HepG2 (cell line): ENCODE data around the gene UQCC5. TPM values are rescaled to one million over a fixed set of nuclear protein-coding genes. Genes with fewer than 3 reads are reported as not detected.

Source experiments
- ATAC-seq: fragments of 200-7000 bp; cut with Tn5 transposase; 3 replicates; pipeline ENCODE4 v1.9.1; 2020; ENCODE audit warnings: mild to moderate bottlenecking, moderate library complexity
- BruUV-seq: library from RNA; stranded (reverse); fragments of 400-500 nt; replicated peaks from 2 replicates; lab custom pipeline; 2021; lab: Mats Ljungman, UMichigan
- CTCF ChIA-PET: fragments of 300-600 bp; formaldehyde crosslinking; extraction: SDS; loops from one replicate; lab custom pipeline; 2021; ENCODE audit warnings: low total read pairs, inconsistent platforms, low intra/inter-chr PET ratio; lab: Yijun Ruan, JAX
- POLR2A ChIA-PET: fragments of 350-600 bp; sonication (Branson Sonifier 250); formaldehyde crosslinking; loops from one replicate; lab custom pipeline; 2020; ENCODE audit warnings: antibody characterized with exemption, inconsistent platforms; lab: Yijun Ruan, JAX
- DNase-seq: peaks from one replicate; pipeline ENCODE4 v3.0.0-alpha.2; 2015; ENCODE audit warnings: low spot score
- FAIRE-seq: peaks from 3 replicates; lab custom pipeline; 2011; peaks lifted over from hg19 to GRCh38; lab: Jason Lieb, UNC
- H2AFZ ChIP-seq: one replicate; pipeline ENCODE4 v1.6.1; 2011; ENCODE audit warnings: low read length, inconsistent platforms
- H3K27ac ChIP-seq: fragments of 300-600 bp; 3 replicates; pipeline ENCODE4 v1.8.0; 2011; ENCODE audit warnings: mixed run types, mild to moderate bottlenecking, mixed read lengths, low read length, inconsistent platforms; ENCODE audit not compliant: insufficient read depth; ENCODE audit errors: extremely low read length
- H3K27me3 ChIP-seq, 2 experiments: fragments of 200-600 bp in 1 of 2; 2 replicates in 1 of 2; 3 replicates in 1 of 2; pipeline versions ENCODE4 v1.6.0 to v1.8.0; 2011; ENCODE audit warnings: low read length in 2 of 2, mild to moderate bottlenecking in 2 of 2, moderate library complexity in 2 of 2, inconsistent platforms in 1 of 2; ENCODE audit not compliant: insufficient read depth in 2 of 2, control insufficient read depth in 1 of 2
- H3K36me3 ChIP-seq, 2 experiments: fragments of 200-600 bp in 1 of 2; replicated peaks in 1 of 2; 2 replicates in 1 of 2; 3 replicates in 1 of 2; pipeline versions ENCODE4 v1.5.1 to v1.8.0; 2011; ENCODE audit warnings: low read length in 2 of 2, inconsistent platforms in 1 of 2; ENCODE audit not compliant: insufficient read depth in 2 of 2, control insufficient read depth in 1 of 2
- H3K4me1 ChIP-seq: 2 replicates; pipeline ENCODE4 v1.5.1; 2012; ENCODE audit warnings: low read length, inconsistent platforms; ENCODE audit not compliant: insufficient read depth
- H3K4me2 ChIP-seq: 2 replicates; pipeline ENCODE4 v1.6.0; 2011; ENCODE audit warnings: low read depth, low read length, inconsistent platforms
- H3K4me3 ChIP-seq, 3 experiments: fragments of 200-600 bp in 1 of 3; sonication (generic), shearing (Covaris generic) in 1 of 3; replicated peaks in 1 of 3; 2 replicates each; pipeline ENCODE4 v1.5.1; 2011 to 2016; ENCODE audit warnings: low read length in 3 of 3, inconsistent platforms in 2 of 3, low read depth in 2 of 3, mild to moderate bottlenecking in 2 of 3, control low read depth in 1 of 3, mixed read lengths in 1 of 3; ENCODE audit not compliant: insufficient read depth in 1 of 3
- H3K79me2 ChIP-seq: one replicate; pipeline ENCODE4 v1.6.1; 2011; ENCODE audit warnings: low read length, inconsistent platforms; ENCODE audit not compliant: insufficient read depth
- H3K9ac ChIP-seq: 2 replicates; pipeline ENCODE4 v1.6.0; 2011; ENCODE audit warnings: mild to moderate bottlenecking, low read depth, low read length, inconsistent platforms; ENCODE audit not compliant: insufficient read depth
- H3K9me3 ChIP-seq: 2 replicates; pipeline ENCODE4 v1.5.1; 2012; ENCODE audit warnings: mild to moderate bottlenecking, low read length
- H4K20me1 ChIP-seq: 2 replicates; pipeline ENCODE4 v1.6.0; 2011; ENCODE audit warnings: inconsistent platforms, mild to moderate bottlenecking, low read length, moderate library complexity; ENCODE audit not compliant: insufficient read depth
- FOSL2 ChIP-seq: sonication (generic); formaldehyde crosslinking; IDR thresholded peaks from 2 replicates; pipeline ENCODE4 v1.4.0; 2020; ENCODE audit warnings: missing genetic modification reagents
- HIVEP1 ChIP-seq: sonication (generic); formaldehyde crosslinking; IDR thresholded peaks from 2 replicates; pipeline ENCODE4 v1.4.0; 2020; ENCODE audit warnings: mild to moderate bottlenecking, missing genetic modification reagents
- KAT8 ChIP-seq: IDR thresholded peaks from 2 replicates; pipeline ENCODE4 v1.6.1; 2016; ENCODE audit warnings: missing genetic modification reagents, missing compliant biosample characterization
- KDM5B ChIP-seq: sonication (generic); formaldehyde crosslinking; IDR thresholded peaks from 2 replicates; pipeline ENCODE4 v1.4.0; 2020; ENCODE audit warnings: missing genetic modification reagents, mild to moderate bottlenecking, borderline replicate concordance
- PLSCR1 ChIP-seq: sonication (generic); formaldehyde crosslinking; IDR thresholded peaks from 2 replicates; pipeline ENCODE4 v1.5.0; 2020; ENCODE audit warnings: missing genetic modification reagents, mild to moderate bottlenecking, borderline replicate concordance
- SP2 ChIP-seq: sonication (generic); formaldehyde crosslinking; IDR thresholded peaks from 2 replicates; pipeline ENCODE4 v1.5.1; 2020; ENCODE audit warnings: mild to moderate bottlenecking, missing genetic modification reagents
- SPEN ChIP-seq: sonication (generic); formaldehyde crosslinking; IDR thresholded peaks from 2 replicates; pipeline ENCODE4 v1.5.1; 2020; ENCODE audit warnings: low read depth, mild to moderate bottlenecking, missing genetic modification reagents
- SRF ChIP-seq: IDR thresholded peaks from 2 replicates; pipeline ENCODE4 v1.6.1; 2011; ENCODE audit warnings: mild to moderate bottlenecking, low read depth, low read length, moderate library complexity
- SRSF1 ChIP-seq: fragments of 200-400 bp; formaldehyde crosslinking; optimal IDR thresholded peaks from 2 replicates; pipeline ENCODE3; 2017; ENCODE audit warnings: mild to moderate bottlenecking, low read depth, low read length, moderate library complexity
- ZC3H4 ChIP-seq: sonication (generic); formaldehyde crosslinking; IDR thresholded peaks from 2 replicates; pipeline ENCODE4 v1.4.0; 2020; ENCODE audit warnings: missing genetic modification reagents, borderline replicate concordance
- ZNF282 ChIP-seq: fragments of 450-650 bp; IDR thresholded peaks from 2 replicates; pipeline ENCODE4 v1.6.1; 2018; ENCODE audit not compliant: partially characterized antibody
- ZNF749 ChIP-seq: sonication (generic); formaldehyde crosslinking; IDR thresholded peaks from 2 replicates; pipeline ENCODE4 v1.8.0; 2022; ENCODE audit warnings: mild to moderate bottlenecking, missing genetic modification reagents, moderate library complexity, borderline replicate concordance
- ZNF883 ChIP-seq: sonication (generic); formaldehyde crosslinking; IDR thresholded peaks from 2 replicates; pipeline ENCODE4 v1.5.1; 2020; ENCODE audit warnings: mild to moderate bottlenecking, missing genetic modification reagents; ENCODE audit errors: not compliant biosample characterization
- WGBS: methylation state at CpG from one replicate; pipeline ENCODE4 v1.1.6; 2017; ENCODE audit warnings: low lambda C conversion rate; 5-methylcytosine and 5-hydroxymethylcytosine counted together
- in situ Hi-C: cut with HindIII; loops from 2 replicates; pipeline ENCODE4 v1.10.0; 2017; ENCODE audit warnings: low pct_unique_long_range_greater_than_20kb; ENCODE audit not compliant: extremely low pct_ligation_motif_present
- intact Hi-C: fragments of 100-400 bp; cut with micrococcal nuclease; formaldehyde crosslinking; loops from one replicate; pipeline ENCODE4 v1.10.0; 2022; ENCODE audit not compliant: unreplicated experiment
- polyA plus RNA-seq, 8 experiments: library from polyadenylated mRNA; depleted of rRNA in 3 of 8; stranded (reverse) in 7 of 8; unstranded in 1 of 8; fragments of >200 nt; fragmentation: Illumina TruSeq in 4 of 8; extraction: Trizol in 4 of 8; gene quantifications; 2 replicates each; pipeline versions ENCODE4 v1.2.1 to v1.2.3, GENCODE V29; 2011 to 2016; ENCODE audit warnings: low read depth in 4 of 8, missing spikeins in 1 of 8, mixed read lengths in 1 of 8; ENCODE audit not compliant: insufficient read depth in 1 of 8
- total RNA-seq, 5 experiments: library from RNA; depleted of rRNA; stranded (reverse); fragments of >200 nt; fragmentation: Illumina TruSeq; extraction: Trizol; gene quantifications; 2 replicates each; pipeline ENCODE4 v1.2.3, GENCODE V29; 2016; ENCODE audit warnings: low read depth in 1 of 5

Gene UQCC5
- total and polyA plus RNA-seq, 2 of the 13 experiments (the other 11 are each of a cell fraction or from before 2014, with no cell fraction given) = 15.4 to 29.5 TPM

- Histone ChIP-seq H3K36me3 (no peaks in the 10 kb centered on the region), H3K4me2 (no peak overlapping the region), H3K4me1 (peaks cover 19% of the 10 kb centered on the region), H3K27ac (no peak overlapping the region), H3K27me3 (peaks cover 7 to 55% of the 10 kb centered on the region in 2 experiments; a peak in 4 of 5 replicates), H4K20me1 (no peaks in the 10 kb centered on the region), H3K9ac (no peak overlapping the region), H3K4me3 (no peak overlapping the region), H2AFZ (no peak overlapping the region), H3K9me3 (no peaks in the 10 kb centered on the region), H3K79me2 (no peaks in the 10 kb centered on the region)
- BruUV-seq = no TSS peak
- ATAC-seq = no peak
- no peak for DNase-seq
- POLR2A ChIA-PET = interaction anchor here (1.1 kb wide), 1 partner anchor 31 kb away, joined by 4 read pairs; the partner anchor contains the start of gene UQCC5
- CTCF ChIA-PET = no interaction called here
- FAIRE-seq = no peak
- 46% methylated on average over 6 of the region's 10 CpGs for WGBS
- no peak for TF ChIP-seq ZC3H4 (CRISPR knock-in tag)
- no peak for TF ChIP-seq SRF
- no peak for TF ChIP-seq HIVEP1
- TF ChIP-seq ZNF282 = no peak
- no peak for TF ChIP-seq SPEN (CRISPR knock-in tag)
- no peak for TF ChIP-seq KAT8 (CRISPR knock-in tag)
- TF ChIP-seq FOSL2 (CRISPR knock-in tag) = no peak
- TF ChIP-seq KDM5B (CRISPR knock-in tag) = no peak
- no peak for TF ChIP-seq PLSCR1 (CRISPR knock-in tag)
- TF ChIP-seq SRSF1 = no peak
- TF ChIP-seq ZNF883 = no peak
- no peak for TF ChIP-seq SP2 (CRISPR knock-in tag)
- TF ChIP-seq ZNF749 (CRISPR knock-in tag) = no peak
- intact Hi-C loops = no loop called here
- in situ Hi-C loops = no loop called here
These were observed 31.4 kb upstream of the UQCC5 start for GRCh38 chr3:52504977-52505376.
